Omental fat pad (tissue), 4 donors: ENCODE measurements around the gene CEP164. TPM values are rescaled to one million over a fixed set of nuclear protein-coding genes. Genes with fewer than 3 reads are reported as not detected.

Experiments used
- ATAC-seq: fragments of 150-250 bp; one replicate; pipeline ENCODE4 v1.9.1; 2016; ENCODE audit warnings: mild to moderate bottlenecking, moderate library complexity; ENCODE audit not compliant: low FRiP score
- DNase-seq: peaks from one replicate; pipeline ENCODE4 v3.0.0-alpha.2; 2019; ENCODE audit warnings: low spot score
- CTCF ChIP-seq, 3 donors: fragments of 450-650 bp; IDR thresholded peaks; one replicate each; pipeline ENCODE4 v1.5.1; 2016 to 2017; ENCODE audit warnings: antibody characterized with exemption in 3 of 3, mild to moderate bottlenecking in 3 of 3, moderate library complexity in 2 of 3
- total RNA-seq, 4 donors: library from RNA; depleted of rRNA; stranded (reverse); fragments of >200 nt; gene quantifications; one replicate each; pipeline ENCODE4 v1.1.0, GENCODE V29; 2016

CEP164 gene
- total RNA-seq, 4 donors from 2014 or later: 15.1 to 20.3 (median 19.4) TPM

- no peak for TF ChIP-seq CTCF (IDR thresholded peaks at IDR 0.05)
- DNase-seq: no peak
- ATAC-seq: no peak
These were observed 23.9 kb upstream of the CEP164 start for GRCh38 chr11:117303646-117304315.

- no peak for TF ChIP-seq CTCF (IDR thresholded peaks at IDR 0.05)
- no peak for ATAC-seq
- DNase-seq: no peak
These were observed 22.5 kb upstream of the CEP164 start for GRCh38 chr11:117305145-117305544.

GRCh38 chr11:117309310-117309709 is 18.3 kb upstream of the CEP164 start:
- DNase-seq (no peak), ATAC-seq (no peak)
- TF ChIP-seq CTCF (IDR thresholded peaks at IDR 0.05): no peak

- no peak for TF ChIP-seq CTCF (IDR thresholded peaks at IDR 0.05)
- DNase-seq: no peak
- no peak for ATAC-seq
These were observed 14.6 kb upstream of the CEP164 start for GRCh38 chr11:117313091-117313490.

- DNase-seq (no peak), ATAC-seq (no peak)
- TF ChIP-seq CTCF (IDR thresholded peaks at IDR 0.05): no peak
These were observed 13.6 kb upstream of the CEP164 start for GRCh38 chr11:117313828-117314768.

- DNase-seq (no peak), ATAC-seq (no peak)
These were observed 12.8 kb upstream of the CEP164 start for GRCh38 chr11:117314840-117315239.

More at GRCh38 chr11:117314840-117315239, 12.8 kb upstream of the CEP164 start:
- no peak for TF ChIP-seq CTCF (IDR thresholded peaks at IDR 0.05)
